Uterus (tissue), 2 donors: ENCODE results near the gene ARSI.

ENCODE experiments used
- CTCF ChIP-seq, 4 experiments: fragments of 200-600 bp in 2 of 4; fragments of 450-650 bp in 2 of 4; sonication (generic) in 2 of 4; IDR thresholded peaks; one replicate each; pipeline ENCODE4 v1.5.1; 2016 to 2019; ENCODE audit warnings: antibody characterized with exemption in 4 of 4, mild to moderate bottlenecking in 2 of 4, moderate library complexity in 1 of 4
- POLR2A ChIP-seq, 2 donors: fragments of 450-650 bp; IDR thresholded peaks; one replicate each; pipeline ENCODE4 v1.6.1; 2016; ENCODE audit warnings: antibody characterized with exemption in 2 of 2, mild to moderate bottlenecking in 1 of 2, moderate library complexity in 1 of 2

GRCh38 chr5:150342583-150342982, 39.9 kb upstream of the ARSI start:
- no peak for TF ChIP-seq CTCF (IDR thresholded peaks at IDR 0.05)
- no peak for TF ChIP-seq POLR2A (IDR thresholded peaks at IDR 0.05)
